ENCODE measurements around the gene IFNG.
"Not testable (repeated sequence)": the region's sequence is repeated elsewhere in the genome, so short reads cannot be mapped to it uniquely, and the experiment has no call there.

The IFNG gene

GRCh38 chr12:68159681-68160304 is at the start of gene IFNG:
TSS of gene IFNG (minus strand) at chr12:68159740. CDS start at chr12:68159615, 125 bp downstream.
- no peak for DNase-seq (ENCODE audit: low read depth)

DNA sequence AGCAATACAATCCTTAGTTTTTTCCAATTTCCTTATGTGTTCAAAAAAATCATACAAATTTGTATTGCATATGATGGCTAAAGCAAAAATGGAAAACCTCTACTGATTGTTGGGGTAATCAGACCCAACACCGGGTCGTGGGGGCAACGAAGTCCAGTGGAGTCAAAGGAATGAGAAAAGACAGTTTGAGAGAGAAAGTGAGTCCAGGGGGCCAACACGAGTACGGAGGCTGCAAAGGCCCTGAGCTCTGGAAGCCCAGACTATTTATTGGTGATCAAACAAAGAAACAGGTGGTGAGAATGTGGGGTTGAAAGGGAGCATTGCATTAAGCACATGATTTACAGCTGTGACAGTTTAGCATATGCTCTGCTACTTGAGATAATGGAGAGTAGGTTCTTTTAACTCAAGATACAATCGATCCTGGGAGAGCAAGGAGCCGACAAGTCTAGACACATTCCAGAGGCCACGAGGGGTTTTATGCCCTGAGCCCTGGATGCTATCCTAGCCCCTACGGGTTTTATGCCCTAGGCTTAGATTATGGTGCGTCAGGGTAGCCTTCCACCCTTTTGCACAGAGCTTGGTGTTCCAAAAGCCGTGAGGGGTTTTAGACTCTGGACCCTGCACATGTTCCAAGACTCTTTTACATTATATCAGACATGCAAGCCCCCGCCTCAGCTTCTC is 49.6 kb upstream of the IFNG start:
- not testable (repeated sequence) for DNase-seq (ENCODE audit: low read depth)

GRCh38 chr12:68207276-68207675 is 47.7 kb upstream of the IFNG start:
- no peak for DNase-seq (ENCODE audit: low read depth)

DNA sequence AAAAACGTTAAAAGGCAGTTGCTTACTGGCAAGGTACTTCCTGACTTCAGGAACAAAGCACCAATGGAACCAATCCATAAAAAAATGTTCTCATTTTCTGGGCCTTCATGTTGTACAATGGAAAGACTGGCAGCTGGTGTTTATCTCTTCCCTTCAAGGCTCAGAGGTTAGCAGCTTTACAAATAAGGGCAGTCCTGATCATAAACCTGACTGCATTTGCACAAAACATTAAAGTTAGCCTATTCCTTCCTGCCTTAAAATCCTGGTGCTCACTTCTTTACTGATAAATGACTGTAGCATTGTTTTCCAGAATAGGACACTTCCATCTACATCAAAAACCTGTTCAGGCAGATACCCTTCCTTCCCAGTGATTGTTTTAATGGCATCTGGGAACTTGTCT is 46.9 kb upstream of the IFNG start:
- no peak for DNase-seq (ENCODE audit: low read depth)

- no peak for DNase-seq (ENCODE audit: low read depth)
Observed at GRCh38 chr12:68203460-68203875, 43.9 kb upstream of the IFNG start.

GRCh38 chr12:68200854-68201253 is 41.3 kb upstream of the IFNG start:
- DNase-seq (ENCODE audit: low read depth), result no peak

GRCh38 chr12:68199127-68199526 is 39.6 kb upstream of the IFNG start:
- no peak for DNase-seq (ENCODE audit: low read depth)

DNA sequence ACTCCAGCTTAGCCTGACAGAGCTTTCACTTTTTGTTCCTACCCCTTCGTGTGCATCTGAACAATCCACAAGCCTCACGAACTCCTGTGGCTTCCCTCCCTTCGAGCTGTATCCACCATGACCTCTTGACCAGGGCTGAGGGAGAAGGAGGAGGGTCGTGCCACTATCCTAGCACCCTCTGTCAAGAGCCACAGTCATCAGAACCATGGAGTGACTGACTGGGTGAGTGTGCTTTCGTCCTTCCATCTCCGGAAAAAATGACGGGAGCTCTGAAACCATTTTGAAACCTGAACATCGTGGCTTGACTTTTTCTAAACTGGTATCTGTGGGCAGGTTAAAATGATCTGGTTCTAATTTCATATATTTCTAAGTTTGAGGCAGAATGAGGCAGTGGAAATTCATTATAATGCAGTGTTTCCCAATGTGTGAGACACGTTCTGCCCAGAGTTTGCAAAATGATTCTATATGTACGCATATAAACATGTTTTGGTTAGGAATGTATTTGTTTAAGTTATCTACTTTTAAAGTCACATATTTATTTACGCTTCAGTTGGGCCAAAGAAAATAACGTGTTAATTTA is 39.1 kb upstream of the IFNG start:
- DNase-seq (ENCODE audit: low read depth), result no peak

GRCh38 chr12:68190301-68190700 is 30.8 kb upstream of the IFNG start:
- no peak for DNase-seq (ENCODE audit: low read depth)

DNA sequence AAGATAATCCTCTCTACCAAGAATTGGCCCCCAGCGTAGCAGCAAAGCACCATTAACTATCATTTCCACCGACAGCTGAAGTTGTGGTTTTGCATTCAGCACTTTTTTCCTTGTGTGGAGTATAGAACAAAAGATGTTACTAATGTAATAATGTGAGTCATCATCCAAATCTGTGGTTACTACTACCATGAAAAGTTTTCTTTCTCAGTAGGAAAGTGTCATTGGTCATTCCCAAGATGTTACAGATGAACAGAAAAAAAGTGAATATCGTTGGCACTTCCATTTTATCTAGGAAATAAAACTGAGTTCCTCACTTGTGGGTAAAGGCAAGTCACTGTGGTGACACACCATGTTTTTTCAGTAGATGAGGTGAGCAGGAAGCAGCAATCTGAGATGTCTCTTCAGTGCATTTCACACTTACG is 30.3 kb upstream of the IFNG start:
- DNase-seq (ENCODE audit: low read depth), result peak; percentile 9

- DNase-seq (ENCODE audit: low read depth), result no peak
Observed at GRCh38 chr12:68185598-68185997, 26.1 kb upstream of the IFNG start.

DNA sequence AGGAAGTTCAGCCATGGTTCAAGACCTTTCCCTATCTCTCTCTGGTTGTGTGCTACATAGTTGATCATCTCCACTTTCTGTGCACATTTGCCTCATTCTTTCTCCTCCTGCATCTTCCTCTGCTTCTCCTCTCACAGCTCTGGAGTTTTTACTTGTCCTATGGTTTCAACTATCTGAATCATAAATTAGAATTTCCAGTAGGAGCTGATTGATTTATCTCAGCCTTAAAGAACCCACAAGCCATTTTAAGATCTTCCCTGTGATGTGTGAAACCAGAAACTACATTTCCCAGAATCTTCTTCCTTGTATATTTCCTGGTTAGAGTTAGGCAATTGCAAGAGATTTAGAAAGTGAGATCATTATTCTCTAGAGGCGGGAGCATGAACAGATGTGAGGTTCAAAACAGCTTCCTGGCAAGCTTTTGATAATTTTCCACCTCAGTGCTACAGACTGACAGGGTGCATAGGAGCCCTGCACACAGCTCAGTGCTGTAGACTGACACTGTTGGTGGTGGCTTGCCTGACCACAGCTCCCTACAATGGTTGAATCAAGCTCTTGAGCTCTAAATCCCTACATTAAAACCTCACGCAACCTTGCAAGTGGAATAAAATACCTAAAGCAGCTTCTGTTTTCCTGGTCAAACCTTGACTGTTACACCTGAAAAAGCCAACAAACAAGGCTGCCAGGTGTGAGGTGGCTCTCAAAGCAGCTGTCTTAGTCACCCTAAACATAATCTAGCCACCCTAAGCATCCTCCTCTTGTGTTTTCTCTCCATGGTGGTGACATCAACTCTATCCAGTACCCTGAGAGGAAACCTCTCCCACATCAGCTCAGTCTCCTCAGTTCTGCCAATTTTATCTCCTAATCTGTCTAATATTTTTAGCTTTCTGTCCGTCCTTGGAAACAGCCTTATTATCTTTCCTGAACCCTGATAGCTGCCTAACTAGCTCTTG is 21.5 kb upstream of the IFNG start:
- no peak for DNase-seq (ENCODE audit: low read depth)

- DNase-seq (ENCODE audit: low read depth), result no peak
Observed at GRCh38 chr12:68178774-68179439, 19.4 kb upstream of the IFNG start.

DNA sequence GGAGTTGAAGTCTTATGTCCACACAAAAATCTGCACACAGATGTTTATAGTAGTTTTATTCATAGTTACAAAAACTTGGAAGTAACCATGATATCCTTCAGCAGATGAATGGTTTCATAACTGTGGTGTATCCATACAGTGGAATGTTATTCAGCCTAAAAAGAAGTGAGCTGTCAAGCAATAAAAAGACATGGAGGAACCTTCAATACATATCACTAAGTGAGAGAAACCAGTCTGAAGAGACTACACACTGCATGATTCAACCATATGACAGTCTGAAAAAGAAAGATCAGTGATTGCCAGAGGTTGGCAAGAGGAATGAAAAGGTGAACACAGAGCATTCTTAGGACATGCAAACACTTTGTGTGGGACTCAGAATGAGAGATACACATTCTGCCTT is 18.6 kb upstream of the IFNG start:
- DNase-seq (ENCODE audit: low read depth), result no peak

GRCh38 chr12:68177562-68177961 is 18.0 kb upstream of the IFNG start:
- DNase-seq (ENCODE audit: low read depth), result no peak

- no peak for DNase-seq (ENCODE audit: low read depth)
Observed at GRCh38 chr12:68176257-68176656, 16.7 kb upstream of the IFNG start.

- no peak for DNase-seq (ENCODE audit: low read depth)
Observed at GRCh38 chr12:68175557-68176061, 16.1 kb upstream of the IFNG start.

- DNase-seq (ENCODE audit: low read depth), result not testable (repeated sequence)
Observed at GRCh38 chr12:68174761-68175160, 15.2 kb upstream of the IFNG start.

- no peak for DNase-seq (ENCODE audit: low read depth)
Observed at GRCh38 chr12:68173792-68174191, 14.3 kb upstream of the IFNG start.

DNA sequence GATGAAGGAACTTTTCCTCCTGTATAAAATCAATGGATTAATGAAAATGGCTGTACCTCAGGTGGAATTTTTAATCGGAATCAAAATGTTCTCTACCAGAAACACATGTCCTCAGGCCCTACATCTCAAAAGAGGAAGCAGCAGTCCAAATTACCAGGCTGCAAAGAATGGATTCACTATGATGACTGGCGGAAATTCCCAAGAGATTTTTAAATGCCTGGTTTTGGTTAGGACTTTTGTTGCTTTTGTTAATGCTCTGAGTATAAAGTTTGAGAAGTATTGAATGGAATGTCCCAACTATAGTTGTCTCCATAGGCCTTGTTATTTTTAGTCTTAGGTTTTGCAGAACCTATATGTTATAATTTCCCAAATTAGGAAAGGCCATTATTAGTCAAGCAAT is 11.2 kb upstream of the IFNG start:
- DNase-seq (ENCODE audit: low read depth), result no peak

DNA sequence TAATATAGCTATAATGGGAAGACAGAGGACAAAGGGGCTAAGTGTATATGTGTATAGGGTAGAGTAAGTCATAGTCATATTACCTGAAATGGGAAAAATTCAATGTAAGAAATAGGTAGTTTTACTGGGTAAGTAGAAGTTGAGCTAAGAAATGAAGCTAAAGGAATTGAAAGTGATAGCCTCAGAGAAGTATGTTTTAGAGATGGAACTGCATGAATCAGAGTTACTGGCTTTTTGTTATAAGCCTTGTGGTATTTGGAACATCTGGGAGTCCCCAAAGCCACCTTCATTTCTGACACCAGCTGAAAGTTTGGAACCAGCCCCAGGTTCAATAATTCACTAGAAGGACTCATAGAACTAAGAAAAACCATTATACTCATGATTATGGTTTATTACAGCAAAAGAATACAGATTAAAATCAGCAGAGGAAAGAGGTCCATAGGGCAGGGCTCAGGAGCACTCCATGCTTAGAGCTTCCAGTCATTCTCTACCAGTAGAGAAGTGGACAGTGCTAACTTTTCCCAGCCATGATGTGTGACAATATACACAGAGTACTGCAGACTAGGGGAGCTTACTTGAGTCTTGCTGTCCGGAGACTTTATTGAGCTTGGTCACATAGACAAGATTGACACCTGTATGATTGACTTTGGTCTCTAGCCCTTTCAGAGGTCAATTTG is 9.8 kb upstream of the IFNG start:
- no peak for DNase-seq (ENCODE audit: low read depth)
